WERI-Rb-1 (cell line): Measurements from ENCODE around the gene TENT4B.

Source experiments
- DNase-seq: peaks from one replicate; pipeline ENCODE4 v3.0.0-alpha.2; 2020
- H3K27ac ChIP-seq: fragments of 250-450 bp; sonication (Bioruptor Pico); 2 replicates; pipeline ENCODE4 v1.5.1; 2020; ENCODE audit warnings: mild to moderate bottlenecking, moderate library complexity
- H3K27me3 ChIP-seq: fragments of 250-450 bp; sonication (Bioruptor Pico); 2 replicates; pipeline ENCODE4 v1.5.1; 2021; ENCODE audit warnings: mild to moderate bottlenecking, low read depth, moderate library complexity; ENCODE audit not compliant: insufficient read depth, severe bottlenecking
- H3K36me3 ChIP-seq: fragments of 250-450 bp; sonication (Bioruptor Pico); 2 replicates; pipeline ENCODE4 v1.5.1; 2020; ENCODE audit warnings: mild to moderate bottlenecking, moderate library complexity
- H3K4me3 ChIP-seq: 2 replicates; pipeline ENCODE4 v1.5.1; 2011; ENCODE audit warnings: low read depth, mild to moderate bottlenecking, control low read depth, low read length
- H3K9me3 ChIP-seq: fragments of 250-450 bp; sonication (Bioruptor Pico); 2 replicates; pipeline ENCODE4 v1.5.1; 2021; ENCODE audit warnings: mild to moderate bottlenecking, moderate library complexity; ENCODE audit not compliant: severe bottlenecking
- TF ChIP-seq, protein P1 (sequence below): IDR thresholded peaks from 2 replicates; pipeline ENCODE4 v1.5.1; 2011; ENCODE audit warnings: low read depth, mild to moderate bottlenecking, control low read depth, inconsistent platforms, low read length

Gene TENT4B

DNA sequence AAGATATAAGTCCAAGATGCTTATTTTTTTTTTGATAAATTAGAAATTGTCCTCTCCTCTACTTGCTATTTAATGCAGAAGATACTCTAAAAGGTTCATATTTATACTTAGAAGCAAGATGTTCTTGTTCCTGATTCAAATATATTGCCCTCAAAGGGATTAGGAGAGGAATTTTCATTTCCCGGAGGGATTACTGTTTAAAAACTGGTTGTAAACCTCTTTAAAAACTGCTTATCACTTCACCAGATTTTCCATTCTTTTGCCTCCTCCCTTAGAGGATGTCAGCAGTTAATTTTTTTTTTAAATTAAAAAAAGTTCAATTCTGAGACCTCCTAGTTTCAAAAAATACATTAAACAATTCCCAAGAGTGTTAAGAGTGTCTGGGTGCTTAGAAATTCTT lies 2.8 kb downstream of the TENT4B start:
- peak overlapping the region; percentile 86; the same call in 1 of the 2 replicates for H3K4me3 ChIP-seq

DNA sequence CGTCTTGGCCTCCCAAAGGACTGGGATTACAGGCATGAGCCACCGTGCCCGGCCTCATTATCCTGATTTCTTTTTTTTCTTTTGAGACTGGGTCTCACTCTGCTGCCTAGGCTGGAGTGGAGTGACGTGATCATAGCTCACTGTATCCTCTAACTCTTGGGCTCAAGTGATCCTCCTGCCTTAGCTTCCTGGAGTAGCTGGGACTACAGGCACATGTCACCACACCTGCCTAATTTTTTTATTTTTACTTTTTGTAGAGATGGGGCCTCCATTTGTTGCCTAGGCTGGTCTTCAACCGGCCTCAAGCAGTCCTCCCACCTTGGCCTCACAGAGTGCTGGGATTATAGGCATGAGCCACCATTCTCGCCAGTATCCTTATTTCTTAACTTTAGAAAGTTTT lies 3.5 kb downstream of the TENT4B start:
- TF ChIP-seq, protein P1, sequence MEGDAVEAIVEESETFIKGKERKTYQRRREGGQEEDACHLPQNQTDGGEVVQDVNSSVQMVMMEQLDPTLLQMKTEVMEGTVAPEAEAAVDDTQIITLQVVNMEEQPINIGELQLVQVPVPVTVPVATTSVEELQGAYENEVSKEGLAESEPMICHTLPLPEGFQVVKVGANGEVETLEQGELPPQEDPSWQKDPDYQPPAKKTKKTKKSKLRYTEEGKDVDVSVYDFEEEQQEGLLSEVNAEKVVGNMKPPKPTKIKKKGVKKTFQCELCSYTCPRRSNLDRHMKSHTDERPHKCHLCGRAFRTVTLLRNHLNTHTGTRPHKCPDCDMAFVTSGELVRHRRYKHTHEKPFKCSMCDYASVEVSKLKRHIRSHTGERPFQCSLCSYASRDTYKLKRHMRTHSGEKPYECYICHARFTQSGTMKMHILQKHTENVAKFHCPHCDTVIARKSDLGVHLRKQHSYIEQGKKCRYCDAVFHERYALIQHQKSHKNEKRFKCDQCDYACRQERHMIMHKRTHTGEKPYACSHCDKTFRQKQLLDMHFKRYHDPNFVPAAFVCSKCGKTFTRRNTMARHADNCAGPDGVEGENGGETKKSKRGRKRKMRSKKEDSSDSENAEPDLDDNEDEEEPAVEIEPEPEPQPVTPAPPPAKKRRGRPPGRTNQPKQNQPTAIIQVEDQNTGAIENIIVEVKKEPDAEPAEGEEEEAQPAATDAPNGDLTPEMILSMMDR, result no peak
- H3K9me3 ChIP-seq, result no peaks in the 10 kb centered on the region
- H3K36me3 ChIP-seq, result peaks cover 14% of the 10 kb centered on the region
- no peak for DNase-seq
- H3K27ac ChIP-seq, result no peak overlapping the region; the same call in 1 of the 2 replicates
- H3K27me3 ChIP-seq, result no peaks in the 10 kb centered on the region
- H3K4me3 ChIP-seq, result no peak overlapping the region

More for the DNA sequence above, 2.8 kb downstream of the TENT4B start:
- H3K9me3 ChIP-seq, result no peaks in the 10 kb centered on the region
- peaks cover 14% of the 10 kb centered on the region for H3K36me3 ChIP-seq
- no peaks in the 10 kb centered on the region for H3K27me3 ChIP-seq
- H3K27ac ChIP-seq, result peak overlapping the region; percentile 5; the same call in 1 of the 2 replicates
- TF ChIP-seq, protein P1, result no peak
- DNase-seq, result no peak

DNA sequence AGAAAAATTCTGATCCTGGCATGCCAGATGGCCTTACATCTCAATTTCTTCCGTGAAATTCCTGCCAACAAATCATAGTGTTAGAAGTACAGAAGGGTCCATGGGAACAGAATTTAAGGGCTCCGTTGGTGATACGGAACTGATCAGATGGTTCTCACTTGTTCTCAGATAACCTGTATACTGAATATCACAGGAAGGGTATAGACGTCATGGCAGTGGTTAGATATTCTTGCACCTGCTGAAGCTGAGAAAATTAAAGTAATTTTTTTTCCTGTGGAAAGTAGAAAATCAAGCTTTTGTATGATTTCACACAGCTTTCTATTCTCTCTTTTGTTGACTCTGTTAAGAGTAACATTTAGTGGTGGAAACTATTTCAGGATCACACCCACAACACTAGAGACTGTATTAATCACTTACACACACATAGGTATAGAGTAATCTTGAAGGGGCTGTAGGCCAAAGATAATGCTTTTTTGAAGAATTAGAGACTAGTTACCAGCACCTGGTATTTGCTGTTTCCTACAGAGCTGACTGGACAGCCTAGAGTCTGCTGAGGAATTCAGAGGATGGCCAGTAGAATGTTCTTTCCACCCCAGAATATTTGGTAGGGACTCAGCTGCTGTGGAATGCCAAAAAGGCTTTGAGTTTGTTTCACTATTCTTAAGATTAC lies 7.5 kb downstream of the TENT4B start:
- peaks cover 9% of the 10 kb centered on the region for H3K36me3 ChIP-seq
- TF ChIP-seq, protein P1, result no peak
- H3K27ac ChIP-seq, result no peak overlapping the region
- H3K4me3 ChIP-seq, result no peak overlapping the region
- no peaks in the 10 kb centered on the region for H3K27me3 ChIP-seq
- DNase-seq, result no peak
- no peaks in the 10 kb centered on the region for H3K9me3 ChIP-seq

DNA sequence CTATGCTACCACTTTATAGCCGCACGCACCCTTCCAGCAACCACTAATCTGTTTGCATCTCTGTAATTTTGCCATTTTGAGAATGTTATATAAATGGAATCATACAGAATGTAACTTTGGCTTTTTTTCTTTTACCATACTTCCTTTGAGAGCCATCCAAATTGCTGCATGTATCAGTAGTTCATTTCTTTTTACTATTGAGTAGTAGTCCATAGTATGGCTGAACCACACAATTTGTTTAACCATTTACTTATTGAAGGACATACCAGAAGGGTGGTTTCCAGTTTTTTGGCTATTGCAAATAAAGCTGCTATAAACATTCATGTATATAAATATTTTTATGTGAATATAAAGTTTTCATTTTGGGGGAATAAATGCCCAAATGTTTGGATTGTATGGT lies 8.8 kb downstream of the TENT4B start:
- Histone ChIP-seq H3K9me3 (no peaks in the 10 kb centered on the region), H3K4me3 (no peak overlapping the region), H3K36me3 (peaks cover 9% of the 10 kb centered on the region), H3K27ac (no peak overlapping the region), H3K27me3 (no peaks in the 10 kb centered on the region)
- TF ChIP-seq, protein P1, result no peak
- no peak for DNase-seq

DNA sequence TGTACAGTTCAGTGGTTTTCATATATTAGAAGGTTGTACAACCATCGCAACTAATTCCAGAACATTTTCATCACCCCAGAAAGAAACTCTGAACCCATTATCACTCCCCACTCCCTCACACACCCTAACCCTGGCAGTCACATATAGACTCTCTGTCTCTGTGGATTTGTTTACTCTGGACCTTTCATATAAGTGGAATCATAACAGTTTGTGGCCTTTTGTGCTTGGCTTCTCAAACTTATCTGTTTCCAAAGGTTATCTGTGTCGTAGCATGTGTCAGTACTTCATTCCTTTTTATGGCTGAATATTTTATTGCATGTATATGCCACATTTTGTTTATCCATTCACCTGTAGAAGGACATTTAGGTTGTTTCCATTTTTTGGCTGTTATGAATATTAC lies 12.4 kb downstream of the TENT4B start:
- TF ChIP-seq, protein P1, result no peak
- no peaks in the 10 kb centered on the region; the same call in 1 of the 2 replicates for H3K36me3 ChIP-seq
- no peak overlapping the region for H3K27ac ChIP-seq
- no peak for DNase-seq
- H3K9me3 ChIP-seq, result no peaks in the 10 kb centered on the region
- no peaks in the 10 kb centered on the region for H3K27me3 ChIP-seq
- no peak overlapping the region for H3K4me3 ChIP-seq
